Measurements from ENCODE around the gene KDM6B.

GRCh38 chr17:7797976-7798375, 36.0 kb upstream of the KDM6B start:
- TF ChIP-seq JUN (IDR thresholded peaks at IDR 0.05; ENCODE audit: borderline replicate concordance, low read depth, low read length), result no peak
- no peak for TF ChIP-seq JUN (CRISPR knock-in tag; IDR thresholded peaks at IDR 0.05; ENCODE audit: borderline replicate concordance)
- no peak for TF ChIP-seq ZNF224 (CRISPR knock-in tag; IDR thresholded peaks at IDR 0.05)
- TF ChIP-seq SP1 (CRISPR knock-in tag; IDR thresholded peaks at IDR 0.05), result no peak
- TF ChIP-seq TCF3 (CRISPR knock-in tag; IDR thresholded peaks at IDR 0.05), result no peak
- TF ChIP-seq CTCF (IDR thresholded peaks at IDR 0.05 in 2 of 3, conservative IDR thresholded peaks at IDR 0.05 in 1 of 3; ENCODE audit: insufficient read depth in 2 of 3, low read depth in 1 of 3, low read length in 3 of 3), result no peak
- TF ChIP-seq ZNF133 (CRISPR knock-in tag; IDR thresholded peaks at IDR 0.05), result no peak
- TF ChIP-seq ZBTB33 (CRISPR knock-in tag; IDR thresholded peaks at IDR 0.05), result no peak
- no peak for TF ChIP-seq TAF1 (IDR thresholded peaks at IDR 0.05; ENCODE audit: control insufficient read depth, extremely low read depth, insufficient read depth, low read length, severe bottlenecking)

Measured in K562 (cell line).